ENCODE results near the gene HOXA4.

DNA sequence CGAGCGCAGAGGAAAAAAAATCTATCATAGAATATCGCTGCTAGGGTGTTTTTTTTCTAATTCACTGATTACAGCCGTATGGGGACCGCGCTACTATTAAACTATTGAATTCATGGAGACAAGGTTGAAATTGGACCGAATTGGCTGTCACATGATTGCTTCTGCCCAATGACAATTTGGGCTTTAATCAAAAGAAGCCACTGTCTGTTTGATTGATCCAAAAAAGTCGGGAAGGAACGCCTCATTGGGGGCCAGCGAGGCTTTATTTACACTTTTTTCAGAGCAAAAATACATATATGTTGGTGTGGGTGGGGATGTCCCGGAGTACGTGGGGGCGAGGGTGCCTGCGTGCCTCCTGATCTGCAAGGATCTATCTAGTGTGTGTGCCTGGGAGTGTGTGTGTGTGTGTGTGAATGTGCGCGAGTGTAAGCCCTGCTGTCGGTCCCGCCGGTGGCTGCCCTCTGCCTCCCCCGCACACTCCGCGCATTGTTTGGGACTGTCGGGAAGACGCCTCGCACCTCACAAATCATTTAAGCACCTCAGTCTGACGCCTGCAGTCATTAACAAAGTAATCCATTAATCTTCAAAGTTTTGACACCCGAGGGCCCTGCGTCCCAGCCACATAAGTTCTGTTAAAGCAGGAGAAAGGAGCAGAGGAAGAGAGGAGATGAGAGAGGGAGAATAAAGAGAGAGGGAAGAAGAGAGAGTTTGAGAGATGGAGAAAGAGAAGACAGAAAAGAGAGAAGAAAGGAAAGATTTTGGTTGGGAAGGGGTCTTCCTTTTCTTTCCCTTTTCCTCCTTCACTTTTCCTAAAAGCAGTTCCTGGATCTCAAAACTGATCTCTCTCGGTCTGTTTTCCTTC, 27.7 kb downstream of the HOXA4 start, which contains the start of gene HOXA2:
- TF ChIP-seq, protein P1, sequence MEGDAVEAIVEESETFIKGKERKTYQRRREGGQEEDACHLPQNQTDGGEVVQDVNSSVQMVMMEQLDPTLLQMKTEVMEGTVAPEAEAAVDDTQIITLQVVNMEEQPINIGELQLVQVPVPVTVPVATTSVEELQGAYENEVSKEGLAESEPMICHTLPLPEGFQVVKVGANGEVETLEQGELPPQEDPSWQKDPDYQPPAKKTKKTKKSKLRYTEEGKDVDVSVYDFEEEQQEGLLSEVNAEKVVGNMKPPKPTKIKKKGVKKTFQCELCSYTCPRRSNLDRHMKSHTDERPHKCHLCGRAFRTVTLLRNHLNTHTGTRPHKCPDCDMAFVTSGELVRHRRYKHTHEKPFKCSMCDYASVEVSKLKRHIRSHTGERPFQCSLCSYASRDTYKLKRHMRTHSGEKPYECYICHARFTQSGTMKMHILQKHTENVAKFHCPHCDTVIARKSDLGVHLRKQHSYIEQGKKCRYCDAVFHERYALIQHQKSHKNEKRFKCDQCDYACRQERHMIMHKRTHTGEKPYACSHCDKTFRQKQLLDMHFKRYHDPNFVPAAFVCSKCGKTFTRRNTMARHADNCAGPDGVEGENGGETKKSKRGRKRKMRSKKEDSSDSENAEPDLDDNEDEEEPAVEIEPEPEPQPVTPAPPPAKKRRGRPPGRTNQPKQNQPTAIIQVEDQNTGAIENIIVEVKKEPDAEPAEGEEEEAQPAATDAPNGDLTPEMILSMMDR (IDR thresholded peaks at IDR 0.05): no peak
- TF ChIP-seq EP300 (IDR thresholded peaks at IDR 0.05) (no peak), POLR2A (IDR thresholded peaks at IDR 0.05) (peak in 1 of 2 donors; percentile 15)
